ENCODE data around the gene EEFSEC. TPM values are rescaled to one million over a fixed set of nuclear protein-coding genes. Genes with fewer than 3 reads are reported as not detected.

EEFSEC gene
- total and polyA plus RNA-seq, 2 of the 8 experiments (the other 6 are each of a cell fraction or from before 2014, with no cell fraction given) = 13.1 to 19.8 TPM

DNA sequence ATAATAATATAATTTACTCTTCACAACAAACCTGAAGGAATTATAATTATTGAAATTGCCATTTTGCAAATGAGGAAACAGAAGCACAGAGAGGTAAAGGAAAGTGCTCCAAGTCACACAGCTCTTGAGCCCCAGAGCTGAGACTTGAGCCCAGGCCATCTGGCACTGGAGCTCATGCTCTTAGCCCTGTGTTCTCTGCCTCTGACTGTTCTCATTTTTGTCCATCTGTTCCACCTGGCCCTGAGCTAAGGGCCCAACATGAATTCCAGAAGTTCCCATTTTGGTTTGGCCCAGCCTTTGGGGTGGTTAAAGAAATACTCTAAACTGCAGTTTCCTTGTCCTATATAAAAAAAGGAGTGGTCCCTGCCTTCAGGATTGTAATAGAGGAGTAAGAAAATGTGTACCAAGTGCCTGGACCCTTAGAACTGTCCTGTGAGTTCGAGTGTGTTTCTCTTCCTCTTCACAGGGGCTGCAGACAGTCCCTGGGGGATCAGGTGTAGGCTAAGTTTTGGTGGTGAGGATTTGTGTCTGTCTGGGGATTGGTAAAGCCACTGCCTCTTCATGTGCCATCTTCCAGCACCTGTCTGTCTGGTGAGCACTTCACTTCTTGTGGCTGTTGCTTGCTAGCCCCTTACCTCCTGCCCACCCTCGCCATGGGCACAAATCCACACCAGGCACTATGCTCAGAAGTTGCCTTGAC lies 221.6 kb downstream of the EEFSEC start (continued):
- TF ChIP-seq, protein P1, sequence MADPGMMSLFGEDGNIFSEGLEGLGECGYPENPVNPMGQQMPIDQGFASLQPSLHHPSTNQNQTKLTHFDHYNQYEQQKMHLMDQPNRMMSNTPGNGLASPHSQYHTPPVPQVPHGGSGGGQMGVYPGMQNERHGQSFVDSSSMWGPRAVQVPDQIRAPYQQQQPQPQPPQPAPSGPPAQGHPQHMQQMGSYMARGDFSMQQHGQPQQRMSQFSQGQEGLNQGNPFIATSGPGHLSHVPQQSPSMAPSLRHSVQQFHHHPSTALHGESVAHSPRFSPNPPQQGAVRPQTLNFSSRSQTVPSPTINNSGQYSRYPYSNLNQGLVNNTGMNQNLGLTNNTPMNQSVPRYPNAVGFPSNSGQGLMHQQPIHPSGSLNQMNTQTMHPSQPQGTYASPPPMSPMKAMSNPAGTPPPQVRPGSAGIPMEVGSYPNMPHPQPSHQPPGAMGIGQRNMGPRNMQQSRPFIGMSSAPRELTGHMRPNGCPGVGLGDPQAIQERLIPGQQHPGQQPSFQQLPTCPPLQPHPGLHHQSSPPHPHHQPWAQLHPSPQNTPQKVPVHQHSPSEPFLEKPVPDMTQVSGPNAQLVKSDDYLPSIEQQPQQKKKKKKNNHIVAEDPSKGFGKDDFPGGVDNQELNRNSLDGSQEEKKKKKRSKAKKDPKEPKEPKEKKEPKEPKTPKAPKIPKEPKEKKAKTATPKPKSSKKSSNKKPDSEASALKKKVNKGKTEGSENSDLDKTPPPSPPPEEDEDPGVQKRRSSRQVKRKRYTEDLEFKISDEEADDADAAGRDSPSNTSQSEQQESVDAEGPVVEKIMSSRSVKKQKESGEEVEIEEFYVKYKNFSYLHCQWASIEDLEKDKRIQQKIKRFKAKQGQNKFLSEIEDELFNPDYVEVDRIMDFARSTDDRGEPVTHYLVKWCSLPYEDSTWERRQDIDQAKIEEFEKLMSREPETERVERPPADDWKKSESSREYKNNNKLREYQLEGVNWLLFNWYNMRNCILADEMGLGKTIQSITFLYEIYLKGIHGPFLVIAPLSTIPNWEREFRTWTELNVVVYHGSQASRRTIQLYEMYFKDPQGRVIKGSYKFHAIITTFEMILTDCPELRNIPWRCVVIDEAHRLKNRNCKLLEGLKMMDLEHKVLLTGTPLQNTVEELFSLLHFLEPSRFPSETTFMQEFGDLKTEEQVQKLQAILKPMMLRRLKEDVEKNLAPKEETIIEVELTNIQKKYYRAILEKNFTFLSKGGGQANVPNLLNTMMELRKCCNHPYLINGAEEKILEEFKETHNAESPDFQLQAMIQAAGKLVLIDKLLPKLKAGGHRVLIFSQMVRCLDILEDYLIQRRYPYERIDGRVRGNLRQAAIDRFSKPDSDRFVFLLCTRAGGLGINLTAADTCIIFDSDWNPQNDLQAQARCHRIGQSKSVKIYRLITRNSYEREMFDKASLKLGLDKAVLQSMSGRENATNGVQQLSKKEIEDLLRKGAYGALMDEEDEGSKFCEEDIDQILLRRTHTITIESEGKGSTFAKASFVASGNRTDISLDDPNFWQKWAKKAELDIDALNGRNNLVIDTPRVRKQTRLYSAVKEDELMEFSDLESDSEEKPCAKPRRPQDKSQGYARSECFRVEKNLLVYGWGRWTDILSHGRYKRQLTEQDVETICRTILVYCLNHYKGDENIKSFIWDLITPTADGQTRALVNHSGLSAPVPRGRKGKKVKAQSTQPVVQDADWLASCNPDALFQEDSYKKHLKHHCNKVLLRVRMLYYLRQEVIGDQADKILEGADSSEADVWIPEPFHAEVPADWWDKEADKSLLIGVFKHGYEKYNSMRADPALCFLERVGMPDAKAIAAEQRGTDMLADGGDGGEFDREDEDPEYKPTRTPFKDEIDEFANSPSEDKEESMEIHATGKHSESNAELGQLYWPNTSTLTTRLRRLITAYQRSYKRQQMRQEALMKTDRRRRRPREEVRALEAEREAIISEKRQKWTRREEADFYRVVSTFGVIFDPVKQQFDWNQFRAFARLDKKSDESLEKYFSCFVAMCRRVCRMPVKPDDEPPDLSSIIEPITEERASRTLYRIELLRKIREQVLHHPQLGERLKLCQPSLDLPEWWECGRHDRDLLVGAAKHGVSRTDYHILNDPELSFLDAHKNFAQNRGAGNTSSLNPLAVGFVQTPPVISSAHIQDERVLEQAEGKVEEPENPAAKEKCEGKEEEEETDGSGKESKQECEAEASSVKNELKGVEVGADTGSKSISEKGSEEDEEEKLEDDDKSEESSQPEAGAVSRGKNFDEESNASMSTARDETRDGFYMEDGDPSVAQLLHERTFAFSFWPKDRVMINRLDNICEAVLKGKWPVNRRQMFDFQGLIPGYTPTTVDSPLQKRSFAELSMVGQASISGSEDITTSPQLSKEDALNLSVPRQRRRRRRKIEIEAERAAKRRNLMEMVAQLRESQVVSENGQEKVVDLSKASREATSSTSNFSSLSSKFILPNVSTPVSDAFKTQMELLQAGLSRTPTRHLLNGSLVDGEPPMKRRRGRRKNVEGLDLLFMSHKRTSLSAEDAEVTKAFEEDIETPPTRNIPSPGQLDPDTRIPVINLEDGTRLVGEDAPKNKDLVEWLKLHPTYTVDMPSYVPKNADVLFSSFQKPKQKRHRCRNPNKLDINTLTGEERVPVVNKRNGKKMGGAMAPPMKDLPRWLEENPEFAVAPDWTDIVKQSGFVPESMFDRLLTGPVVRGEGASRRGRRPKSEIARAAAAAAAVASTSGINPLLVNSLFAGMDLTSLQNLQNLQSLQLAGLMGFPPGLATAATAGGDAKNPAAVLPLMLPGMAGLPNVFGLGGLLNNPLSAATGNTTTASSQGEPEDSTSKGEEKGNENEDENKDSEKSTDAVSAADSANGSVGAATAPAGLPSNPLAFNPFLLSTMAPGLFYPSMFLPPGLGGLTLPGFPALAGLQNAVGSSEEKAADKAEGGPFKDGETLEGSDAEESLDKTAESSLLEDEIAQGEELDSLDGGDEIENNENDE (IDR thresholded peaks at IDR 0.05; ENCODE audit: insufficient replicate concordance, low read length) = no peak
- TF ChIP-seq HDAC6 (IDR thresholded peaks at IDR 0.05; ENCODE audit: low read depth, low read length) = no peak
- TF ChIP-seq TBP (IDR thresholded peaks at IDR 0.05; ENCODE audit: low read depth, low read length) = no peak
- no peak for TF ChIP-seq SIN3A (conservative IDR thresholded peaks at IDR 0.05 in 1 of 2, IDR thresholded peaks at IDR 0.05 in 1 of 2; ENCODE audit: low read depth in 1 of 2, low read length in 2 of 2)
- no peak for TF ChIP-seq NRF1 (IDR thresholded peaks at IDR 0.05; ENCODE audit: low read depth, low read length)
- TF ChIP-seq RFX5 (IDR thresholded peaks at IDR 0.05; ENCODE audit: borderline replicate concordance, low read depth, low read length) = no peak
- no peak for TF ChIP-seq BCL11A (IDR thresholded peaks at IDR 0.05; ENCODE audit: low read depth in 2 of 2, low read length in 2 of 2)
- TF ChIP-seq SP1 (IDR thresholded peaks at IDR 0.05; ENCODE audit: low read depth, low read length) = no peak
- TF ChIP-seq MAX (IDR thresholded peaks at IDR 0.05) = no peak
- no peak for TF ChIP-seq NANOG (IDR thresholded peaks at IDR 0.05; ENCODE audit: insufficient read depth, low read depth, low read length, poor library complexity, severe bottlenecking)
